Dendritic cell treated with granulocyte-macrophage colony-stimulating factor and Interleukin-4, amounts not matched to agents 40 ng/mL and 50 ng/mL, for 4 days (primary cell): Measurements from ENCODE around the gene METAP1D.

Source experiments
- H3K27ac Mint-ChIP-seq: one replicate; pipeline ENCODE4 v1.8.0; 2022; ENCODE audit warnings: mild to moderate bottlenecking, mixed read lengths
- H3K27me3 Mint-ChIP-seq: one replicate; pipeline ENCODE4 v1.8.0; 2022; ENCODE audit warnings: mild to moderate bottlenecking, mixed read lengths
- H3K36me3 Mint-ChIP-seq: one replicate; pipeline ENCODE4 v1.8.0; 2022; ENCODE audit warnings: low read depth, mixed read lengths
- H3K4me1 Mint-ChIP-seq: one replicate; pipeline ENCODE4 v1.8.0; 2022; ENCODE audit warnings: low read depth, mixed read lengths
- H3K4me3 Mint-ChIP-seq: one replicate; pipeline ENCODE4 v1.8.0; 2022; ENCODE audit warnings: mild to moderate bottlenecking, moderate library complexity, mixed read lengths
- H3K9me3 Mint-ChIP-seq: one replicate; pipeline ENCODE4 v1.8.0; 2022; ENCODE audit warnings: mixed read lengths
- intact Hi-C: fragments of 100-400 bp; cut with micrococcal nuclease; formaldehyde crosslinking; loops from one replicate; pipeline ENCODE4 v1.15.0; 2022

Gene METAP1D

GRCh38 chr2:172083628-172084394 lies 84.1 kb downstream of the METAP1D start:
- Mint-ChIP-seq H3K4me3 (peak overlapping the region; percentile 77), H3K27ac (peak overlapping the region; percentile 68), H3K36me3 (no peaks in the 10 kb centered on the region), H3K27me3 (peaks cover 98% of the 10 kb centered on the region), H3K4me1 (peaks cover 79% of the 10 kb centered on the region), H3K9me3 (no peaks in the 10 kb centered on the region)
- intact Hi-C loops: loop anchor here (1.0 to 5.0 kb wide), 3 partner anchors 19 to 162 kb away; partner anchors contain the start of genes DLX2 and HAT1

GRCh38 chr2:172084395-172084644 lies 84.6 kb downstream of the METAP1D start:
- Mint-ChIP-seq H3K27ac (peak overlapping the region; percentile 68), H3K4me1 (peaks cover 79% of the 10 kb centered on the region), H3K36me3 (no peaks in the 10 kb centered on the region), H3K4me3 (peak overlapping the region; percentile 77), H3K9me3 (no peaks in the 10 kb centered on the region), H3K27me3 (peaks cover 96% of the 10 kb centered on the region)
- intact Hi-C loops: loop anchor here (1.0 to 5.0 kb wide), 3 partner anchors 18 to 162 kb away; partner anchors contain the start of genes DLX2 and HAT1

- intact Hi-C loops: loop anchor here (1.0 to 5.0 kb wide), 3 partner anchors 18 to 163 kb away; partner anchors contain the start of genes DLX2 and HAT1
- Mint-ChIP-seq H3K27me3 (peaks cover 97% of the 10 kb centered on the region), H3K27ac (peak overlapping the region; percentile 68), H3K4me1 (peaks cover 78% of the 10 kb centered on the region), H3K9me3 (no peaks in the 10 kb centered on the region), H3K36me3 (no peaks in the 10 kb centered on the region), H3K4me3 (peak overlapping the region; percentile 77)
These were observed 85.1 kb downstream of the METAP1D start for GRCh38 chr2:172084645-172085459.

- H3K4me1 Mint-ChIP-seq: peaks cover 73% of the 10 kb centered on the region
- intact Hi-C loops: loop anchor here (2.0 kb wide), 1 partner anchor 17 kb away; the partner anchor contains the start of gene DLX2
- H3K36me3 Mint-ChIP-seq: no peaks in the 10 kb centered on the region
- peaks cover 97% of the 10 kb centered on the region for H3K27me3 Mint-ChIP-seq
- peak within 1 kb of the TSS; percentile 77 for H3K4me3 Mint-ChIP-seq
- H3K9me3 Mint-ChIP-seq: no peaks in the 10 kb centered on the region
- H3K27ac Mint-ChIP-seq: peak within 1 kb of the TSS; percentile 68
These were observed 85.9 kb downstream of the METAP1D start, which contains the start of gene DLX1 for GRCh38 chr2:172085460-172086159. TSS of gene DLX1 (plus strand) at chr2:172085507. CDS start at chr2:172085678, 171 bp downstream.

GRCh38 chr2:172086241-172087206 lies 86.8 kb downstream of the METAP1D start:
- H3K27ac Mint-ChIP-seq: no peak overlapping the region
- no peaks in the 10 kb centered on the region for H3K9me3 Mint-ChIP-seq
- peaks cover 94% of the 10 kb centered on the region for H3K27me3 Mint-ChIP-seq
- peak overlapping the region; percentile 52 for H3K4me3 Mint-ChIP-seq
- no peaks in the 10 kb centered on the region for H3K36me3 Mint-ChIP-seq
- intact Hi-C loops: no loop called here
- H3K4me1 Mint-ChIP-seq: peaks cover 73% of the 10 kb centered on the region

GRCh38 chr2:172087207-172087779 lies 87.5 kb downstream of the METAP1D start:
- Mint-ChIP-seq H3K36me3 (no peaks in the 10 kb centered on the region), H3K4me1 (peaks cover 72% of the 10 kb centered on the region), H3K27ac (no peak overlapping the region), H3K4me3 (no peak overlapping the region), H3K27me3 (peaks cover 94% of the 10 kb centered on the region), H3K9me3 (no peaks in the 10 kb centered on the region)
- intact Hi-C loops: no loop called here

GRCh38 chr2:172087780-172088244 lies 88.1 kb downstream of the METAP1D start:
- Mint-ChIP-seq H3K27me3 (peaks cover 94% of the 10 kb centered on the region), H3K27ac (no peak overlapping the region), H3K9me3 (no peaks in the 10 kb centered on the region), H3K4me1 (peaks cover 67% of the 10 kb centered on the region), H3K36me3 (no peaks in the 10 kb centered on the region), H3K4me3 (no peak overlapping the region)
- intact Hi-C loops: no loop called here

GRCh38 chr2:172088245-172089004 lies 88.7 kb downstream of the METAP1D start:
- Mint-ChIP-seq H3K9me3 (no peaks in the 10 kb centered on the region), H3K4me1 (peaks cover 65% of the 10 kb centered on the region), H3K27me3 (peaks cover 94% of the 10 kb centered on the region), H3K4me3 (no peak overlapping the region), H3K36me3 (no peaks in the 10 kb centered on the region), H3K27ac (no peak overlapping the region)
- intact Hi-C loops: no loop called here

- Mint-ChIP-seq H3K9me3 (no peaks in the 10 kb centered on the region), H3K27ac (no peak overlapping the region), H3K4me1 (peaks cover 65% of the 10 kb centered on the region), H3K4me3 (no peak overlapping the region), H3K27me3 (peaks cover 94% of the 10 kb centered on the region), H3K36me3 (no peaks in the 10 kb centered on the region)
- intact Hi-C loops: no loop called here
These were observed 89.3 kb downstream of the METAP1D start for GRCh38 chr2:172089005-172089504.

- H3K4me1 Mint-ChIP-seq: peaks cover 63% of the 10 kb centered on the region
- peaks cover 94% of the 10 kb centered on the region for H3K27me3 Mint-ChIP-seq
- H3K4me3 Mint-ChIP-seq: no peak overlapping the region
- intact Hi-C loops: no loop called here
- H3K36me3 Mint-ChIP-seq: no peaks in the 10 kb centered on the region
- H3K27ac Mint-ChIP-seq: no peak overlapping the region
- no peaks in the 10 kb centered on the region for H3K9me3 Mint-ChIP-seq
These were observed 89.9 kb downstream of the METAP1D start for GRCh38 chr2:172089633-172090032.

- Mint-ChIP-seq H3K27ac (no peak overlapping the region), H3K27me3 (peaks cover 93% of the 10 kb centered on the region), H3K36me3 (no peaks in the 10 kb centered on the region), H3K4me1 (peaks cover 61% of the 10 kb centered on the region), H3K9me3 (no peaks in the 10 kb centered on the region), H3K4me3 (no peak overlapping the region)
- intact Hi-C loops: no loop called here
These were observed 90.5 kb downstream of the METAP1D start for GRCh38 chr2:172090044-172090961.
